T-helper 17 cell (primary cell): Measurements from ENCODE around the gene ARHGAP11B. TPM values are rescaled to one million over a fixed set of nuclear protein-coding genes. Genes with fewer than 3 reads are reported as not detected.
"Not testable (repeated sequence)": the region's sequence is repeated elsewhere in the genome, so short reads cannot be mapped to it uniquely, and the experiment has no call there.

Experiments used
- ATAC-seq: fragments of 150-1000 bp; cut with Tn5 transposase; 2 replicates; pipeline ENCODE4 v1.10.0; 2021; ENCODE audit warnings: mild to moderate bottlenecking, moderate library complexity
- DNase-seq, 3 donors: peaks; one replicate each; pipeline versions ENCODE4 v3.0.0 to v3.0.0-alpha.2; 2020 to 2021
- H3K9me3 ChIP-seq: one replicate; pipeline ENCODE4 v1.7.0; 2013; ENCODE audit warnings: low read length, mild to moderate bottlenecking; ENCODE audit not compliant: control insufficient read depth, poor library complexity, severe bottlenecking
- H3K27ac Mint-ChIP-seq: one replicate; pipeline ENCODE4 v1.8.0; 2022; ENCODE audit warnings: mild to moderate bottlenecking, moderate library complexity, mixed read lengths
- H3K27me3 Mint-ChIP-seq: one replicate; pipeline ENCODE4 v1.8.0; 2022; ENCODE audit warnings: mixed read lengths
- H3K36me3 Mint-ChIP-seq: one replicate; pipeline ENCODE4 v1.8.0; 2022; ENCODE audit warnings: low read depth, mixed read lengths
- H3K4me1 Mint-ChIP-seq: one replicate; pipeline ENCODE4 v1.8.0; 2022; ENCODE audit warnings: mild to moderate bottlenecking, mixed read lengths
- H3K4me3 Mint-ChIP-seq: one replicate; pipeline ENCODE4 v1.8.0; 2022; ENCODE audit warnings: mild to moderate bottlenecking, moderate library complexity, mixed read lengths
- total RNA-seq, 4 donors: library from RNA in 2 of 4; stranded (reverse) in 2 of 4; gene quantifications; one replicate each; pipeline ENCODE4 v1.2.3 and lab custom pipeline; 2022 to 2026

Gene ARHGAP11B

DNA sequence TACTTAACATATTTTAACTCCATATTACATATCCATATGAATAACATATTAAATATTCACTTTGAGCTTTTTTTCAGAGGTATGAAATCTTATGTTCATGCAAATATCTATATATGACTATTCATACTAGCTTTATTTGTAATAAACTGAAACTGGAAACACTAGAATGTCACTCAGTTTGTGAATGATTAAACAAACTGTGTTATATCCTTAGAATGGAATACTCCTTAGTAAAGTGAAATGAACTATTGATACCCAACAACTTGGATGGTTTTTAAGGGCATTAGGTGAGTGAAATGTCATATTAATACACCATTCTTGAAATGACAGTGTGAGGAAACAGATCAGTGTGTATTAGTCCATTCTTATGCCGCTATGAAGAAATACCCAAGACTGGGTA lies 45.4 kb downstream of the ARHGAP11B start:
- Mint-ChIP-seq H3K27ac (no peak overlapping the region), H3K27me3 (no peaks in the 10 kb centered on the region), H3K4me1 (peaks cover 2% of the 10 kb centered on the region), H3K4me3 (no peak overlapping the region), H3K36me3 (peaks cover 4% of the 10 kb centered on the region)
- H3K9me3 ChIP-seq, result no peaks in the 10 kb centered on the region
- ATAC-seq (no peak), DNase-seq (no peak)

GRCh38 chr15:30675126-30675525 lies 49.2 kb downstream of the ARHGAP11B start:
- Mint-ChIP-seq H3K36me3 (peaks cover 3% of the 10 kb centered on the region), H3K4me3 (no peak overlapping the region), H3K4me1 (no peaks in the 10 kb centered on the region), H3K27me3 (no peaks in the 10 kb centered on the region), H3K27ac (no peak overlapping the region)
- no peak for DNase-seq
- no peaks in the 10 kb centered on the region for H3K9me3 ChIP-seq
- ATAC-seq, result no peak

DNA sequence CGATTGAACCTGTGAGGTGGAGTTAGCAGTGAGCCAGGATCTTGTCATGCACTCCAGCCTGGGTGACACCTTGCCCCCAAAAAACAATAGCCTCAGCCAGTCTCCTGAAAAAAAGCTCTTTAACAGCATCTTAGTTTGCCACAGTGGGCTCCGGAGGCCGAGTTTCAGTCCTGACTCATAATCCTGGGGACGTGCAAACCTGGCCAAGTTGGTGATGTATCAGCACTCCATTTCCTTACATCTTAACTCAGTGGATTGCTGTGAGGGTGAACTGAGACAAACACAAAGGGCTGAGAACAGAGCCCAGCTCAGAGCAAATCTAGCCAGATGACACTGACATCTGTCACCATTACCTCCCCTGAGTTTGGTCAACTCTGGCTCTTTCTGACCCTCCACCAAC lies 50.0 kb downstream of the ARHGAP11B start:
- H3K4me3 Mint-ChIP-seq, H3K9me3 ChIP-seq, H3K4me1 Mint-ChIP-seq, H3K36me3 Mint-ChIP-seq, DNase-seq, H3K27ac Mint-ChIP-seq, ATAC-seq, H3K27me3 Mint-ChIP-seq: not testable (repeated sequence)

GRCh38 chr15:30680997-30681396 lies 55.1 kb downstream of the ARHGAP11B start:
- H3K4me3 Mint-ChIP-seq, ATAC-seq, H3K27ac Mint-ChIP-seq, H3K4me1 Mint-ChIP-seq, DNase-seq, H3K9me3 ChIP-seq, H3K27me3 Mint-ChIP-seq, H3K36me3 Mint-ChIP-seq: not testable (repeated sequence)

GRCh38 chr15:30685709-30686285 lies 59.9 kb downstream of the ARHGAP11B start:
- ATAC-seq, H3K4me1 Mint-ChIP-seq, H3K4me3 Mint-ChIP-seq, H3K27me3 Mint-ChIP-seq, H3K36me3 Mint-ChIP-seq, DNase-seq, H3K27ac Mint-ChIP-seq, H3K9me3 ChIP-seq: not testable (repeated sequence)

DNA sequence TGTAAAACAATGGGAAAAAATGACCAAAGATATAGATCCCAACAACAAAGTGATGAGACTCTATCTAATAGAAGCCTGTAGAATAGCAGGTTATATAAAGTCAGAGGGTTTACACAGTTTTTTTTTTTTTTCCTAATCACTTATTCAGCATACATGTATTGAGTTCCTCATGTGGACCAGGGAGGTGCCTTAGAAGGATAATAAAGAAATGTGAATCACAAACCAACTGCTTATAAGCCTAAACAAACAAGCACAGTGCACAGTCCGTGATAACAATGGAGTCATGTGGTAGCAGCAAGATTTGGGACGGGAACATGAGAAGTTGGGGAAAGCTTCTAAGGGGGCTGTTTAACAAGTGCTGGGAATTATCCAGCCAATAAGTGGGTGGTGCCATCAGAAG lies 60.7 kb downstream of the ARHGAP11B start:
- DNase-seq, ATAC-seq, H3K27ac Mint-ChIP-seq, H3K4me1 Mint-ChIP-seq, H3K27me3 Mint-ChIP-seq, H3K9me3 ChIP-seq, H3K4me3 Mint-ChIP-seq, H3K36me3 Mint-ChIP-seq: not testable (repeated sequence)

Other genes starting within 250 kb of the ARHGAP11B start
- not detected for gene CHRFAM7A, start 232.6 kb upstream of the ARHGAP11B start, total RNA-seq
- 1 to 10 TPM; 2.0 to 2.2 TPM for gene GOLGA8R, start 211.9 kb upstream of the ARHGAP11B start, total RNA-seq
- gene GOLGA8Q, start 74.1 kb upstream of the ARHGAP11B start, total RNA-seq, result 1 to 10 TPM in 1 of 2 donors, not detected in 1; 1.4 TPM
- under 1 TPM in 1 of 2 donors, not detected in 1; 0.42 TPM for gene GOLGA8H, start 22.1 kb upstream of the ARHGAP11B start, total RNA-seq